SH-SY5Y (cell line): ENCODE measurements around the gene SNTA1.

Experiments
- GATA2 ChIP-seq: IDR thresholded peaks from 2 replicates; pipeline ENCODE4 v1.6.1; 2011; ENCODE audit warnings: mild to moderate bottlenecking, low read depth, low read length
- GATA3 ChIP-seq: IDR thresholded peaks from 2 replicates; pipeline ENCODE4 v1.6.1; 2011; ENCODE audit warnings: low read depth, mild to moderate bottlenecking, low read length, moderate library complexity

DNA sequence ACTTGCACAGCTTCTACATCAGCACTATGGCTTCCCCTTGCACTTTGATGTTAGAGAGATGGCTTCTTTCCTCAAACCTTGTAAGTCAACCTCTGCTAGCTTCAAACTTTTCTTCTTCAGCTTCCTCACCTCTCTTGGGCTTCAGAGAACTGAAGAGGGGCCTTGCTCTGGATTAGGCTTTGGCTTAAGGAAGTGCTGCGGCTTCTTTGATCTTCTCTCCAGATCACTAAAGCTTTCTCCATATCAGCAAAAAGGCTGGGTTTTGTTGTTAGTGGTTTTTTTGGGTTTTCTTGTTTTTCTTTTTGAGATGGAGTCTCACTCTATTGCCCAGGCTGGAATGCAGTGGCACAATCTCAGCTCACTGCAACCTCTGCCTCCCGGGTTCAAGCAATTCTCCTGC, 66.2 kb downstream of the SNTA1 start:
- TF ChIP-seq GATA2, result no peak
- TF ChIP-seq GATA3, result no peak
